Measurements from ENCODE around the gene EPS8. TPM values are rescaled to one million over a fixed set of nuclear protein-coding genes. Genes with fewer than 3 reads are reported as not detected.

The EPS8 gene
- total RNA-seq, 4 donors from 2014 or later, result 26.1 to 43.2 (median 32.3) TPM

DNA sequence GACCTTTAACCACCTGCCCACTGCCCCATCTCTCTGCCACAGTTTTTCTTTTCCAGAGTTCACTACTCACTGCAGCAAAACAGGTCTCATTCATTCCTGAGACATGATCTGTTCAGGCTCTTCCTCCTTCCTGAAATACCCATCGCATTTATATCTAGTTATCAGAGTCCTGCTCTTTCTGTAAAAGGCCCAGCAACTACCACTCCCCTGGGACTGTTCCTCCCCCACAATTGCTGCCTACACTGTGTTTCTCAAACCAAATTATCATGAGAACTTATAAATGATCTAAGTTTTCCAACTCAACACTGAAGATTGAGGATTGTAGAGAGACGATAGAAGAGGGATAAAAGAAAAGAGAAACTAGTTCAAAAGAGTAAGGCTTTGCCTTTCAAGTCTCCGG lies 40.8 kb upstream of the EPS8 start:
- no peak overlapping the region for H3K4me3 ChIP-seq (ENCODE audit: low read depth, poor library complexity, severe bottlenecking)
- TF ChIP-seq POLR2A (IDR thresholded peaks at IDR 0.05), result no peak
- TF ChIP-seq, protein P1, sequence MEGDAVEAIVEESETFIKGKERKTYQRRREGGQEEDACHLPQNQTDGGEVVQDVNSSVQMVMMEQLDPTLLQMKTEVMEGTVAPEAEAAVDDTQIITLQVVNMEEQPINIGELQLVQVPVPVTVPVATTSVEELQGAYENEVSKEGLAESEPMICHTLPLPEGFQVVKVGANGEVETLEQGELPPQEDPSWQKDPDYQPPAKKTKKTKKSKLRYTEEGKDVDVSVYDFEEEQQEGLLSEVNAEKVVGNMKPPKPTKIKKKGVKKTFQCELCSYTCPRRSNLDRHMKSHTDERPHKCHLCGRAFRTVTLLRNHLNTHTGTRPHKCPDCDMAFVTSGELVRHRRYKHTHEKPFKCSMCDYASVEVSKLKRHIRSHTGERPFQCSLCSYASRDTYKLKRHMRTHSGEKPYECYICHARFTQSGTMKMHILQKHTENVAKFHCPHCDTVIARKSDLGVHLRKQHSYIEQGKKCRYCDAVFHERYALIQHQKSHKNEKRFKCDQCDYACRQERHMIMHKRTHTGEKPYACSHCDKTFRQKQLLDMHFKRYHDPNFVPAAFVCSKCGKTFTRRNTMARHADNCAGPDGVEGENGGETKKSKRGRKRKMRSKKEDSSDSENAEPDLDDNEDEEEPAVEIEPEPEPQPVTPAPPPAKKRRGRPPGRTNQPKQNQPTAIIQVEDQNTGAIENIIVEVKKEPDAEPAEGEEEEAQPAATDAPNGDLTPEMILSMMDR (IDR thresholded peaks at IDR 0.05), result no peak
- no peak for DNase-seq (ENCODE audit: low spot score in 2 of 2)
- 49 to 62% methylated on average over 3 of the region's 3 CpGs for WGBS, 2 donors
- intact Hi-C loops (cut with DNase I; ENCODE audit: low total_unique reads), result no loop called here

DNA sequence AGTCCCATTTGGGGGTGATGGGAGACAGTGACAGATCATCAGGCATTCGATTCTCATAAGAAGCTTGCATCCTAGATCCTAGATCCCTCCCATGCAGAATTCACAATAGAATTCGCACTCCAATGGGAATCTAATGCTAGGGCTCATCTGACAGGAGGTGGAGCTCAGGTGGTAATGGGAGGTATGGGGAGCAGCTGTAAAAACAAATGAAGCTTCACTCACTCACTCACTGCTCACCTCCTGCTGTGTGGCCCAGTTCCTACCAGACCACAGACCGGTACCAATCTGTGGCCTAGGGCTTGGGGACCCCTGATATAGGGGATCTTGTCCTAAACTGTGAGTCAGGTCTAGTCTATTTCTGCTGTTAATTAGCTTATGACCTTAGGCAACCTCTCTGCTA lies 40.1 kb upstream of the EPS8 start:
- TF ChIP-seq, protein P1 (IDR thresholded peaks at IDR 0.05), result no peak
- TF ChIP-seq POLR2A (IDR thresholded peaks at IDR 0.05), result no peak
- intact Hi-C loops (cut with DNase I; ENCODE audit: low total_unique reads), result no loop called here
- DNase-seq (ENCODE audit: low spot score in 2 of 2), result no peak
- no peak overlapping the region for H3K4me3 ChIP-seq (ENCODE audit: low read depth, poor library complexity, severe bottlenecking)
- 87 to 88% methylated on average over 3 of the region's 3 CpGs for WGBS, 2 donors

DNA sequence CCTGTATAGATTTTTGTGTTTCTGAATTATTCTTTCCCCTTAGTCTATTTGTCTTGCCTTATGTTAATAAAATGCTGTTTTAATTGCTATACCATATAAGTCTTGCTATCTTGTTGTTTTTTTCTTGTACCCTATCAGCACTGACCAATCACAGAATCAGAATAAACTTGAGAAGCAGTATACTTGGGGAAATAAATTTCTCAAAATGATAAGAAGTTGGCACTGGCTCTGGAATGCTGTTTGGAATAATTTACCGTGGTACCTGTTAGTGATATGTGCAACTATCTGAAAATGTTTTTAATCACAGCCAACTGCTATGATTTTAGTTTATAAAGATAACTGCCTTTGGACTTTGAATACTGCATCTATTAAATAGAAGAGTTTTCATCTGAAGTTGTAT lies 37.9 kb upstream of the EPS8 start:
- intact Hi-C loops (cut with DNase I; ENCODE audit: low total_unique reads), result no loop called here
- 50 to 55% methylated on average over 1 of the region's 1 CpG for WGBS, 2 donors
- DNase-seq (ENCODE audit: low spot score in 2 of 2), result no peak
- H3K4me3 ChIP-seq (ENCODE audit: low read depth, poor library complexity, severe bottlenecking), result no peak overlapping the region
- TF ChIP-seq POLR2A (IDR thresholded peaks at IDR 0.05), result no peak
- TF ChIP-seq, protein P1 (IDR thresholded peaks at IDR 0.05), result no peak

DNA sequence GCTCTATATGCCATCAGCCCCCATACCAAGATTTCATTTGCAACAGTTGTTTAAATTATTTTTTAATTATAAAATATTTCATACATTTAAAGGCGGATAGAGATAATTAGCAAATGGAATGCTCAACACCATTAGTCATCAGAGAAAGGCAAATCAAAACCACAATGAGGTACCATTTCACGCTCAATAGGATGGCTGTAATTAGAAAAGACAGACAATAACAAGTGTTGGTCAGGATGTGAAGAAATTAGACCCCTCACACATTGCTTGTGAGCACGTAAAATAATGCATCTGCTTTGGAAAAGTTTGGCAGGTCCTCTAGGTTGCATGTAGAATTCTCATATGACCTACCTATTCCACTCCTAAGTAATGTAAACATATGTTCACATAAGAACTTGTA lies 35.3 kb upstream of the EPS8 start:
- WGBS, 2 donors, result 85 to 90% methylated on average over 3 of the region's 3 CpGs
- intact Hi-C loops (cut with DNase I; ENCODE audit: low total_unique reads), result no loop called here
- TF ChIP-seq, protein P1 (IDR thresholded peaks at IDR 0.05), result no peak
- no peak for TF ChIP-seq POLR2A (IDR thresholded peaks at IDR 0.05)
- no peak for DNase-seq (ENCODE audit: low spot score in 2 of 2)
- no peak overlapping the region for H3K4me3 ChIP-seq (ENCODE audit: low read depth, poor library complexity, severe bottlenecking)

DNA sequence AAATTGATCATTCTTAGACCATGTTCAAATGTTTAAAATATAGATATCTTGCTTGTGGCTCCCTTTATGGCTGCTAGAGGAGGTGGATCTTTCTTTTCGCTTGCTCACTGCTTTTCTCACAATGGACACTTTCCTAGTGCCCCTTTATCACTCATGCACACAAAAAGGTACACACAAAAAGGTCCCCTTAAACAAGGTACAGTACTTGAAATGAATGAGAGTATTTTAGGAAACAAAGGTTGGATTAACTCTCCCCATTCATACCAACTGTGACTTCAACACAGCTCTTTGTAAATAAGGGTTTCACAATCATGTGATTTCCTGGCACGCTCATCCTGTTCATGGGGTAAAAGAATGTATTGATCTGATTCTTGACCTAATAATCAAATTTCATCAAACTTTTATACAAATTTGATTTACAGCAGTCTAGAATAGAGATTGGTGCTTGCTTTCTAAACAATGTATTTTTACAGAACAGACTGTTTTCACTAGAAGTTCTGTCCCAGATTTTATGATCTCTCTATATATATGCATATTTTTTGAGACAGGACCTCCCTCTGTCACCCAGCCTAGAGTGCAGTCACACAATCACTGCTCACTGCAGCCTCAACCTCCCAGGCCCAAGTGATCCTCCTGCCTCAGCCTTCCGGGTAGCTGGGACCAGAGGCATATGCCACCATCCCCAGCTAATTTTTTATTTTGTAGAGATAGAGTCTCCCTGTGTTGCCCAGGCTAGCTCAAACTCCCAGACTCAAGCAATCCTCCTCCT lies 34.4 kb upstream of the EPS8 start:
- no peak overlapping the region for H3K4me3 ChIP-seq (ENCODE audit: low read depth, poor library complexity, severe bottlenecking)
- TF ChIP-seq, protein P1 (IDR thresholded peaks at IDR 0.05), result no peak
- TF ChIP-seq POLR2A (IDR thresholded peaks at IDR 0.05), result no peak
- WGBS, 2 donors, result 80 to 89% methylated on average over 3 of the region's 3 CpGs
- intact Hi-C loops (cut with DNase I; ENCODE audit: low total_unique reads), result no loop called here
- no peak for DNase-seq (ENCODE audit: low spot score in 2 of 2)

All from lower leg skin (tissue), 4 donors.